8988T (cell line): Measurements from ENCODE around the gene TMEM258.

Experiments used
- DNase-seq: peaks from one replicate; pipeline ENCODE4 v3.0.0; 2011

TMEM258 gene

GRCh38 chr11:61774411-61774810, 18.0 kb downstream of the TMEM258 start:
- no peak for DNase-seq

GRCh38 chr11:61773809-61774208, 18.6 kb downstream of the TMEM258 start:
- no peak for DNase-seq

- DNase-seq, result no peak
Measured at GRCh38 chr11:61773356-61773755, 19.0 kb downstream of the TMEM258 start.

GRCh38 chr11:61771985-61772455, 20.4 kb downstream of the TMEM258 start:
- no peak for DNase-seq

- DNase-seq, result no peak
Measured at GRCh38 chr11:61771195-61771894, 21.1 kb downstream of the TMEM258 start.

- DNase-seq, result no peak
Measured at GRCh38 chr11:61769946-61770683, 22.3 kb downstream of the TMEM258 start.

- no peak for DNase-seq
Measured at GRCh38 chr11:61769169-61769920, 23.1 kb downstream of the TMEM258 start.

- no peak for DNase-seq
Measured at GRCh38 chr11:61768376-61769076, 23.9 kb downstream of the TMEM258 start.

GRCh38 chr11:61766353-61766841, 26.0 kb downstream of the TMEM258 start:
- no peak for DNase-seq

GRCh38 chr11:61765550-61766253, 26.7 kb downstream of the TMEM258 start:
- DNase-seq, result no peak

GRCh38 chr11:61764606-61765260, 27.7 kb downstream of the TMEM258 start:
- no peak for DNase-seq

GRCh38 chr11:61763930-61764605, 28.3 kb downstream of the TMEM258 start:
- DNase-seq, result no peak

GRCh38 chr11:61762798-61763197, 29.6 kb downstream of the TMEM258 start:
- DNase-seq, result no peak

- DNase-seq, result no peak
Measured at GRCh38 chr11:61762223-61762615, 30.2 kb downstream of the TMEM258 start.

GRCh38 chr11:61761440-61762222, 30.8 kb downstream of the TMEM258 start:
- DNase-seq, result no peak

GRCh38 chr11:61760946-61761345, 31.5 kb downstream of the TMEM258 start:
- no peak for DNase-seq

GRCh38 chr11:61757213-61757862, 35.1 kb downstream of the TMEM258 start:
- no peak for DNase-seq

GRCh38 chr11:61756452-61757212, 35.8 kb downstream of the TMEM258 start:
- peak; percentile 96 for DNase-seq

- DNase-seq, result no peak
Measured at GRCh38 chr11:61756147-61756451, 36.3 kb downstream of the TMEM258 start.
